Measurements from ENCODE around the gene TLCD3A. TPM values are rescaled to one million over a fixed set of nuclear protein-coding genes. Genes with fewer than 3 reads are reported as not detected.
"Not testable (repeated sequence)": the region's sequence is repeated elsewhere in the genome, so short reads cannot be mapped to it uniquely, and the experiment has no call there.

TLCD3A gene
- total and polyA plus RNA-seq, 2 donors, result 10.4 to 13.7 TPM

- DNase-seq (ENCODE audit: extremely low spot score), result no peak
- H3K36me3 ChIP-seq (ENCODE audit: insufficient read depth), result peaks cover 2% of the 10 kb centered on the region
- H3K4me1 ChIP-seq (ENCODE audit: insufficient read depth), result no peaks in the 10 kb centered on the region
- no peak overlapping the region for H3K27ac ChIP-seq (ENCODE audit: low read depth)
- 74% methylated on average over 3 of the region's 3 CpGs for WGBS
- H3K4me3 ChIP-seq (ENCODE audit: low read depth, low read length), result no peak overlapping the region
Measured at GRCh38 chr17:767076-767475, 34.7 kb downstream of the TLCD3A start.

- H3K36me3 ChIP-seq (ENCODE audit: insufficient read depth), result peaks cover 6% of the 10 kb centered on the region
- H3K4me3 ChIP-seq (ENCODE audit: low read depth, low read length), result no peak overlapping the region
- no peak overlapping the region for H3K27ac ChIP-seq (ENCODE audit: low read depth)
- WGBS, result 89% methylated on average over 5 of the region's 5 CpGs
- no peaks in the 10 kb centered on the region for H3K4me1 ChIP-seq (ENCODE audit: insufficient read depth)
- DNase-seq (ENCODE audit: extremely low spot score), result no peak
Measured at GRCh38 chr17:773016-773415, 40.6 kb downstream of the TLCD3A start.

- WGBS, result 77% methylated on average over 14 of the region's 14 CpGs
- DNase-seq (ENCODE audit: extremely low spot score), result no peak
- peaks cover 6% of the 10 kb centered on the region for H3K36me3 ChIP-seq (ENCODE audit: insufficient read depth)
Measured at GRCh38 chr17:773467-774312, 41.3 kb downstream of the TLCD3A start.

GRCh38 chr17:774313-774584 is 41.9 kb downstream of the TLCD3A start:
- Histone ChIP-seq H3K4me3 (ENCODE audit: low read depth, low read length) (no peak overlapping the region), H3K27ac (ENCODE audit: low read depth) (no peak overlapping the region), H3K4me1 (ENCODE audit: insufficient read depth) (no peaks in the 10 kb centered on the region), H3K36me3 (ENCODE audit: insufficient read depth) (peaks cover 6% of the 10 kb centered on the region)
- 88% methylated on average over 5 of the region's 5 CpGs for WGBS
- no peak for DNase-seq (ENCODE audit: extremely low spot score)

More at GRCh38 chr17:773467-774312, 41.3 kb downstream of the TLCD3A start:
- Histone ChIP-seq H3K27ac (ENCODE audit: low read depth) (no peak overlapping the region), H3K4me1 (ENCODE audit: insufficient read depth) (no peaks in the 10 kb centered on the region), H3K4me3 (ENCODE audit: low read depth, low read length) (no peak overlapping the region)

GRCh38 chr17:778096-778495 is 45.7 kb downstream of the TLCD3A start:
- no peak for DNase-seq (ENCODE audit: extremely low spot score)
- WGBS, result 93% methylated on average over 11 of the region's 11 CpGs
- H3K27ac ChIP-seq (ENCODE audit: low read depth), result no peak overlapping the region
- no peak overlapping the region for H3K4me3 ChIP-seq (ENCODE audit: low read depth, low read length)
- no peaks in the 10 kb centered on the region for H3K4me1 ChIP-seq (ENCODE audit: insufficient read depth)
- H3K36me3 ChIP-seq (ENCODE audit: insufficient read depth), result peaks cover 2% of the 10 kb centered on the region

GRCh38 chr17:781805-782731 is 49.7 kb downstream of the TLCD3A start, which contains the start of the genes GLOD4 and MRM3:
Gene GLOD4, minus strand, starts transcription at chr17:782280. Its CDS starts 25 bp downstream, at chr17:782255.
Gene MRM3, plus strand, starts transcription at chr17:782353. Its CDS starts 26 bp downstream, at chr17:782379.
- Histone ChIP-seq H3K36me3 (ENCODE audit: insufficient read depth) (no peaks in the 10 kb centered on the region), H3K4me3 (ENCODE audit: low read depth, low read length) (peak within 1 kb of the TSS; percentile 78), H3K4me1 (ENCODE audit: insufficient read depth) (no peaks in the 10 kb centered on the region), H3K27ac (ENCODE audit: low read depth) (peak within 1 kb of the TSS; percentile 69)
- peak; percentile 55 for DNase-seq (ENCODE audit: extremely low spot score)
- WGBS, result under 1% methylated on average over 87 of the region's 87 CpGs

- Histone ChIP-seq H3K4me3 (ENCODE audit: low read depth, low read length) (no peak overlapping the region), H3K27ac (ENCODE audit: low read depth) (no peak overlapping the region), H3K36me3 (ENCODE audit: insufficient read depth) (no peaks in the 10 kb centered on the region), H3K4me1 (ENCODE audit: insufficient read depth) (no peaks in the 10 kb centered on the region)
- 69% methylated on average over 3 of the region's 3 CpGs for WGBS
- DNase-seq (ENCODE audit: extremely low spot score), result no peak
Measured at GRCh38 chr17:784143-784542, 51.7 kb downstream of the TLCD3A start.

GRCh38 chr17:785901-786300 is 53.5 kb downstream of the TLCD3A start:
- H3K4me1 ChIP-seq (ENCODE audit: insufficient read depth); H3K4me3 ChIP-seq (ENCODE audit: low read depth, low read length); H3K36me3 ChIP-seq (ENCODE audit: insufficient read depth); H3K27ac ChIP-seq (ENCODE audit: low read depth); DNase-seq (ENCODE audit: extremely low spot score): not testable (repeated sequence)
- WGBS, result 91% methylated on average over 7 of the region's 7 CpGs

- Histone ChIP-seq H3K36me3 (ENCODE audit: insufficient read depth) (no peaks in the 10 kb centered on the region), H3K4me1 (ENCODE audit: insufficient read depth) (no peaks in the 10 kb centered on the region), H3K27ac (ENCODE audit: low read depth) (no peak overlapping the region), H3K4me3 (ENCODE audit: low read depth, low read length) (no peak overlapping the region)
- no peak for DNase-seq (ENCODE audit: extremely low spot score)
- WGBS, result 88% methylated on average over 12 of the region's 12 CpGs
Measured at GRCh38 chr17:787641-788221, 55.3 kb downstream of the TLCD3A start.

- DNase-seq (ENCODE audit: extremely low spot score), result no peak
- 83% methylated on average over 4 of the region's 4 CpGs for WGBS
- Histone ChIP-seq H3K36me3 (ENCODE audit: insufficient read depth) (no peaks in the 10 kb centered on the region), H3K27ac (ENCODE audit: low read depth) (no peak overlapping the region), H3K4me1 (ENCODE audit: insufficient read depth) (no peaks in the 10 kb centered on the region), H3K4me3 (ENCODE audit: low read depth, low read length) (no peak overlapping the region)
Measured at GRCh38 chr17:788551-788950, 56.2 kb downstream of the TLCD3A start.

- DNase-seq (ENCODE audit: extremely low spot score), result no peak
- WGBS, result 87% methylated on average over 14 of the region's 14 CpGs
- Histone ChIP-seq H3K36me3 (ENCODE audit: insufficient read depth) (no peaks in the 10 kb centered on the region), H3K4me3 (ENCODE audit: low read depth, low read length) (no peak overlapping the region), H3K4me1 (ENCODE audit: insufficient read depth) (no peaks in the 10 kb centered on the region), H3K27ac (ENCODE audit: low read depth) (no peak overlapping the region)
Measured at GRCh38 chr17:789160-789840, 56.9 kb downstream of the TLCD3A start.

GRCh38 chr17:789931-790873 is 57.8 kb downstream of the TLCD3A start:
- not testable (repeated sequence) for H3K27ac ChIP-seq (ENCODE audit: low read depth); H3K36me3 ChIP-seq (ENCODE audit: insufficient read depth); H3K4me1 ChIP-seq (ENCODE audit: insufficient read depth); H3K4me3 ChIP-seq (ENCODE audit: low read depth, low read length)
- DNase-seq (ENCODE audit: extremely low spot score), result peak; percentile 8
- WGBS, result 76% methylated on average over 33 of the region's 38 CpGs
